ENCODE results near the gene RAB1B.

- TF ChIP-seq, protein P1, sequence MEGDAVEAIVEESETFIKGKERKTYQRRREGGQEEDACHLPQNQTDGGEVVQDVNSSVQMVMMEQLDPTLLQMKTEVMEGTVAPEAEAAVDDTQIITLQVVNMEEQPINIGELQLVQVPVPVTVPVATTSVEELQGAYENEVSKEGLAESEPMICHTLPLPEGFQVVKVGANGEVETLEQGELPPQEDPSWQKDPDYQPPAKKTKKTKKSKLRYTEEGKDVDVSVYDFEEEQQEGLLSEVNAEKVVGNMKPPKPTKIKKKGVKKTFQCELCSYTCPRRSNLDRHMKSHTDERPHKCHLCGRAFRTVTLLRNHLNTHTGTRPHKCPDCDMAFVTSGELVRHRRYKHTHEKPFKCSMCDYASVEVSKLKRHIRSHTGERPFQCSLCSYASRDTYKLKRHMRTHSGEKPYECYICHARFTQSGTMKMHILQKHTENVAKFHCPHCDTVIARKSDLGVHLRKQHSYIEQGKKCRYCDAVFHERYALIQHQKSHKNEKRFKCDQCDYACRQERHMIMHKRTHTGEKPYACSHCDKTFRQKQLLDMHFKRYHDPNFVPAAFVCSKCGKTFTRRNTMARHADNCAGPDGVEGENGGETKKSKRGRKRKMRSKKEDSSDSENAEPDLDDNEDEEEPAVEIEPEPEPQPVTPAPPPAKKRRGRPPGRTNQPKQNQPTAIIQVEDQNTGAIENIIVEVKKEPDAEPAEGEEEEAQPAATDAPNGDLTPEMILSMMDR (IDR thresholded peaks at IDR 0.05; ENCODE audit: borderline replicate concordance, extremely low read depth, low read length, poor library complexity, severe bottlenecking): no peak
- no peak for TF ChIP-seq EZH2 (IDR thresholded peaks at IDR 0.05; ENCODE audit: borderline replicate concordance, low read depth, low read length, severe bottlenecking)
Observed at GRCh38 chr11:66322732-66323427, 54.4 kb downstream of the RAB1B start.

All from DND-41 (cell line).